IMR-90 (cell line): ENCODE results near the gene RASL10A. TPM values are rescaled to one million over a fixed set of nuclear protein-coding genes. Genes with fewer than 3 reads are reported as not detected.

Experiments
- ATAC-seq: fragments of 200-7000 bp; cut with Tn5 transposase; 2 replicates; pipeline ENCODE4 v1.9.1; 2020; ENCODE audit warnings: low read depth, mild to moderate bottlenecking, moderate library complexity
- BruUV-seq: library from RNA; stranded (reverse); fragments of 400-500 nt; replicated peaks from 2 replicates; lab custom pipeline; 2021; lab: Mats Ljungman, UMichigan
- CTCF ChIA-PET: fragments of 300-600 bp; formaldehyde crosslinking; extraction: SDS; loops from one replicate; lab custom pipeline; 2021; ENCODE audit warnings: antibody characterized with exemption; lab: Yijun Ruan, JAX
- POLR2A ChIA-PET: fragments of 300-600 bp; sonication (Branson Sonifier 250); formaldehyde crosslinking; loops from one replicate; lab custom pipeline; 2022; ENCODE audit warnings: antibody characterized with exemption; ENCODE audit not compliant: unreplicated experiment; lab: Charles Lee
- DNase-seq: peaks from one replicate; pipeline ENCODE4 v3.0.0; 2013
- H2AFZ ChIP-seq: replicated peaks from 2 replicates; pipeline ENCODE3; 2013; ENCODE audit warnings: low read length, mild to moderate bottlenecking; ENCODE audit not compliant: poor library complexity
- H2AK5ac ChIP-seq: 2 replicates; pipeline ENCODE4 v1.6.1; 2013; ENCODE audit warnings: low read depth, low read length, inconsistent platforms
- H2AK9ac ChIP-seq: replicated peaks from 2 replicates; pipeline ENCODE3; 2013; ENCODE audit warnings: mild to moderate bottlenecking, low read depth, low read length, moderate library complexity; ENCODE audit not compliant: poor library complexity
- H2BK120ac ChIP-seq: 2 replicates; pipeline ENCODE4 v1.6.1; 2013; ENCODE audit warnings: low read depth, low read length, inconsistent platforms
- H2BK15ac ChIP-seq: 3 replicates; pipeline ENCODE4 v1.6.1; 2013; ENCODE audit warnings: low read depth, low read length, inconsistent platforms
- H2BK20ac ChIP-seq: 2 replicates; pipeline ENCODE4 v1.6.1; 2013; ENCODE audit warnings: low read depth, mild to moderate bottlenecking, inconsistent platforms, low read length, moderate library complexity
- H2BK5ac ChIP-seq: 2 replicates; pipeline ENCODE4 v1.6.1; 2013; ENCODE audit warnings: mild to moderate bottlenecking, low read depth, low read length, inconsistent platforms; ENCODE audit not compliant: poor library complexity, severe bottlenecking
- H3K14ac ChIP-seq: replicated peaks from 2 replicates; pipeline ENCODE4 v1.6.1; 2013; ENCODE audit warnings: low read depth, low read length, inconsistent platforms
- H3K18ac ChIP-seq: 2 replicates; pipeline ENCODE4 v1.6.1; 2013; ENCODE audit warnings: low read depth, low read length, control low read depth
- H3K23ac ChIP-seq: 2 replicates; pipeline ENCODE4 v1.6.1; 2013; ENCODE audit warnings: low read depth, low read length, inconsistent platforms
- H3K27ac ChIP-seq: 2 replicates; pipeline ENCODE4 v1.5.1; 2013; ENCODE audit warnings: mild to moderate bottlenecking, control low read depth, low read length; ENCODE audit not compliant: insufficient read depth
- H3K27me3 ChIP-seq: 2 replicates; pipeline ENCODE4 v1.6.1; 2013; ENCODE audit warnings: low read length; ENCODE audit not compliant: control insufficient read depth, insufficient read depth
- H3K36me3 ChIP-seq: 2 replicates; pipeline ENCODE4 v1.6.1; 2013; ENCODE audit warnings: low read length, mixed read lengths; ENCODE audit not compliant: control insufficient read depth, insufficient read depth
- H3K4ac ChIP-seq: 2 replicates; pipeline ENCODE4 v1.6.1; 2013; ENCODE audit warnings: low read depth, low read length, inconsistent platforms
- H3K4me1 ChIP-seq: 2 replicates; pipeline ENCODE4 v1.6.1; 2013; ENCODE audit warnings: low read length, mixed read lengths; ENCODE audit not compliant: control insufficient read depth, insufficient read depth
- H3K4me2 ChIP-seq: 2 replicates; pipeline ENCODE4 v1.6.1; 2013; ENCODE audit warnings: low read depth, mild to moderate bottlenecking, control low read depth, low read length, moderate library complexity
- H3K4me3 ChIP-seq: 2 replicates; pipeline ENCODE4 v1.5.1; 2013; ENCODE audit warnings: low read depth, mild to moderate bottlenecking, control low read depth, low read length, moderate library complexity; ENCODE audit not compliant: insufficient read depth
- H3K56ac ChIP-seq: 2 replicates; pipeline ENCODE4 v1.6.1; 2013; ENCODE audit warnings: low read length, inconsistent platforms; ENCODE audit not compliant: insufficient read depth; ENCODE audit errors: extremely low read depth
- H3K79me1 ChIP-seq, 2 experiments: 2 replicates each; pipeline ENCODE4 v1.6.1; 2013; ENCODE audit warnings: low read length in 2 of 2, inconsistent platforms in 1 of 2, low read depth in 1 of 2
- H3K9ac ChIP-seq: 2 replicates; pipeline ENCODE4 v1.6.1; 2013; ENCODE audit warnings: low read depth, low read length, control low read depth
- H3K9me1 ChIP-seq: 2 replicates; pipeline ENCODE4 v1.6.1; 2013; ENCODE audit warnings: low read length, inconsistent platforms; ENCODE audit not compliant: insufficient read depth
- H3K9me3 ChIP-seq: 2 replicates; pipeline ENCODE4 v1.6.1; 2013; ENCODE audit warnings: low read length; ENCODE audit not compliant: control insufficient read depth, insufficient read depth
- H4K20me1 ChIP-seq: 2 replicates; pipeline ENCODE4 v1.6.1; 2013; ENCODE audit warnings: low read length, inconsistent platforms; ENCODE audit not compliant: insufficient read depth
- H4K5ac ChIP-seq: 2 replicates; pipeline ENCODE4 v1.6.1; 2013; ENCODE audit warnings: mild to moderate bottlenecking, low read depth, low read length, control low read depth
- H4K8ac ChIP-seq, 2 experiments: 2 replicates each; pipeline ENCODE4 v1.6.1; 2013; ENCODE audit warnings: low read depth in 2 of 2, low read length in 2 of 2, control low read depth in 1 of 2, inconsistent platforms in 1 of 2
- H4K91ac ChIP-seq: 2 replicates; pipeline ENCODE4 v1.6.1; 2013; ENCODE audit warnings: low read depth, low read length, inconsistent platforms; ENCODE audit not compliant: insufficient read depth
- CEBPB ChIP-seq: IDR thresholded peaks from 2 replicates; pipeline ENCODE4 v1.6.1; 2012; ENCODE audit warnings: low read depth, low read length, improper control_type of control experiment
- ELK1 ChIP-seq: fragments of 150-350 bp; IDR thresholded peaks from 2 replicates; pipeline ENCODE4 v1.6.1; 2016; ENCODE audit warnings: low read depth, mild to moderate bottlenecking, low read length, moderate library complexity, borderline replicate concordance
- FOS ChIP-seq: fragments of 150-350 bp; IDR thresholded peaks from 2 replicates; pipeline ENCODE4 v1.6.1; 2016; ENCODE audit warnings: low read depth, low read length
- MAFK ChIP-seq: IDR thresholded peaks from 2 replicates; pipeline ENCODE4 v1.6.1; 2012; ENCODE audit warnings: low read depth, low read length, improper control_type of control experiment
- MXI1 ChIP-seq: IDR thresholded peaks from 2 replicates; pipeline ENCODE4 v1.6.1; 2012; ENCODE audit warnings: low read depth, mild to moderate bottlenecking, low read length, moderate library complexity, borderline replicate concordance
- NFE2L2 ChIP-seq: fragments of 150-350 bp; IDR thresholded peaks from 2 replicates; pipeline ENCODE4 v1.6.1; 2016; ENCODE audit warnings: low read depth, mild to moderate bottlenecking, low read length
- WGBS, 2 experiments: methylation state at CpG; one replicate each; pipeline versions ENCODE4 v1.1.5 to v1.1.7; 2013; ENCODE audit warnings: missing lambda C conversion rate in 2 of 2; ENCODE audit not compliant: insufficient read length in 1 of 2; ENCODE audit errors: extremely low coverage in 2 of 2; 5-methylcytosine and 5-hydroxymethylcytosine counted together
- dilution Hi-C: fragments of 300-500 bp; cut with HindIII; formaldehyde crosslinking; loops from one replicate; pipeline ENCODE4 v1.14.3; 2018; ENCODE audit warnings: low sequenced_read_pairs; ENCODE audit not compliant: unreplicated experiment
- in situ Hi-C: fragments of 300-500 bp; cut with MboI; formaldehyde crosslinking; loops from 3 replicates; pipeline ENCODE4 v1.14.3; 2019; ENCODE audit warnings: low sequenced_read_pairs, inconsistent platforms, mixed read lengths
- intact Hi-C: fragments of 100-400 bp; cut with micrococcal nuclease; formaldehyde crosslinking; loops from 2 replicates; pipeline ENCODE4 v1.10.0; 2022
- polyA plus RNA-seq, 3 experiments: library from polyadenylated mRNA; depleted of rRNA; stranded (reverse); fragments of >200 nt; gene quantifications; 2 replicates each; pipeline ENCODE4 v1.2.3, GENCODE V29; 2012; ENCODE audit warnings: low replicate concordance in 1 of 3
- total RNA-seq: library from RNA; depleted of rRNA; stranded (reverse); fragments of >200 nt; gene quantifications from 2 replicates; pipeline ENCODE4 v1.2.3, GENCODE V29; 2012

The RASL10A gene
- total and polyA plus RNA-seq, 2 of the 4 experiments (the other 2 are of a cell fraction) = 0.26 TPM; not detected in 1

- Histone ChIP-seq H4K8ac (no peak overlapping the region), H3K4me1 (no peaks in the 10 kb centered on the region), H3K4ac (no peak overlapping the region), H3K14ac (no peak overlapping the region), H2BK5ac (no peak overlapping the region), H2AFZ (no peak overlapping the region), H3K27me3 (no peaks in the 10 kb centered on the region), H3K9ac (no peak overlapping the region), H3K9me1 (no peaks in the 10 kb centered on the region; the same call in 1 of the 2 replicates), H4K20me1 (peaks cover 58% of the 10 kb centered on the region), H2BK120ac (no peak overlapping the region), H4K91ac (no peak overlapping the region), H3K27ac (no peak overlapping the region), H2AK9ac (no peak overlapping the region), H3K9me3 (no peaks in the 10 kb centered on the region), H2BK15ac (no peak overlapping the region), H3K23ac (no peak overlapping the region), H2BK20ac (no peak overlapping the region), H3K18ac (no peak overlapping the region), H3K36me3 (peaks cover 62% of the 10 kb centered on the region), H3K4me3 (no peak overlapping the region), H4K5ac (no peak overlapping the region), H3K4me2 (no peak overlapping the region), H2AK5ac (no peak overlapping the region), H3K79me1 (peaks cover 39 to 44% of the 10 kb centered on the region in 2 experiments), H3K56ac (no peak overlapping the region)
- in situ Hi-C loops = no loop called here
- DNase-seq = no peak
- dilution Hi-C loops = no loop called here
- POLR2A ChIA-PET = no interaction called here
- intact Hi-C loops = no loop called here
- TF ChIP-seq MAFK (no peak), FOS (no peak), NFE2L2 (no peak), CEBPB (no peak), MXI1 (no peak), ELK1 (no peak)
- WGBS, 2 experiments = 90% methylated on average over 2 of the region's 5 CpGs; no CpG with 5 or more reads in 1 of the 2 experiments
- BruUV-seq = no TSS peak
- CTCF ChIA-PET = no interaction called here
- ATAC-seq = no peak
Measured at GRCh38 chr22:29290061-29290460, 25.4 kb downstream of the RASL10A start.
